Measurements from ENCODE around the gene OXCT2.
"Not testable (repeated sequence)": the region's sequence is repeated elsewhere in the genome, so short reads cannot be mapped to it uniquely, and the experiment has no call there.

The OXCT2 gene

DNA sequence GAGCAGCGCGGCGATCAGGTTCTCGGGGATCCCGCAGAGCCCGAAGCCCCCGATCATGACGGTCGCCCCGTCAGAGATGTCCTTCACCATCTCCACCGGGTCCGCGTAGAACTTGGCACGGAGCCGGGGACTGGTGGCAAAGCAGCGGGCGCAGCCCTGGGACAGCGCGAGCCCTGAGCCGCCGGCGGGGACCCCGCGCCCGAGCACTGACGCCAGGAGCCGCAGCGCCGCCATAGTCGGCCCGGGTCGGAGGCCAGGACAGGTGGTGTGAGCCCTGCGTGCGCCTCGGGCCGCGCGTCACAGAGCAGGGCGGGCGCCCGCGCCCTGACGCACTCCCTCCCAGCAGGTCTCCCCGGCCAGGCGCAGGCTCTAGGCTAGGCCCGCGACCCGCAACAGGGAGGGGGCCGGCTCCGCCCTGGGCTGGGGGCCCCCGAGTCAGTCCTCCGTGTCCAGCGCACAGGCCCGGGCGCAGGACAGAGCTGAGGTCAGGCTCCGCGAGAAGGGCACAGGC is at the start of gene OXCT2:
Gene OXCT2, minus strand, starts transcription at position 327 of the 511 bp plus-strand sequence. Its CDS starts 93 bp downstream, at position 234.
- H3K9me3 ChIP-seq (ENCODE audit: low read depth, low read length); H3K9ac ChIP-seq (ENCODE audit: insufficient read length); H3K4me3 ChIP-seq; DNase-seq (ENCODE audit: low read depth, low spot score); H3K27ac ChIP-seq; H3K36me3 ChIP-seq (ENCODE audit: insufficient read depth, low read length): not testable (repeated sequence)

DNA sequence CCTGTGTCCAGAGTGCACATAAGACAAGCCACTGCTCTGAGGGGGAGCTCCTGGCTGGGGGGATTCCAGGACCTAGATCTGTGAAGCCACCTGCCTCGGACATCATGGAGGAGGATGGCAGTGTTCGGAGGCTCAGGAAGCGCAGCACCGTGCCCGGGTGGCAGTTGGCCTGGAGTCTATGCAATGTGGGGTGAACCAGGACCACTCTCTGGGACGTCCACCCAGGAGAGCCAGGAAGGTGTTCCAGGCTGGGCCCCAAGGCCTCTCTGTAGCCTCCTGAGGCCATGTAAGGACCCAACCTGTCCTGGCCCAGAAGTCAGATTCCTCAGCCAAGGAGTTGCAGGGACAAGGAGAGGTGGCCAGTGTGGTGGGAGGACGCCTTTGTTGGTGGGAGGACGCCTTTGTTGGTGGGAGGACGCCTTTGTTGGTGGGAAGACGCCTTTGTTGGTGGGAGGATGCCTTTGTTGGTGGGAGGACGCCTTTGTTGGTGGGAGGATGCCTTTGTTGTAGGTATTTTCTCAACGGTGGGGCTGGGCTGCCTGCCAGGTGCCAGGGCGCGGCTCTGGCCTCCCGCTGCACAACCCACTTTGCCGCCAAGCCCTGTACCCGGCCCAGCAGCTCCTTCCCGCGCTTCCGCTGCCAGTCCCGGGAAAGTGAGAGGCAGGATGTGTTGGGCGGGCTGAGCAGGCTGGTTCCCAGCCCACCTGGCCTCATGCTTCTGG is 48.1 kb upstream of the OXCT2 start:
- no peak for DNase-seq (ENCODE audit: low read depth, low spot score)
- Histone ChIP-seq H3K9ac (ENCODE audit: insufficient read length) (no peak overlapping the region), H3K36me3 (ENCODE audit: insufficient read depth, low read length) (no peaks in the 10 kb centered on the region), H3K27ac (no peak overlapping the region), H3K4me3 (no peak overlapping the region), H3K9me3 (ENCODE audit: low read depth, low read length) (no peaks in the 10 kb centered on the region)
- TF ChIP-seq POLR2AphosphoS5 (IDR thresholded peaks at IDR 0.05; ENCODE audit: borderline replicate concordance, low read depth, low read length) (no peak), FOXP2 (optimal IDR thresholded peaks at IDR 0.05; ENCODE audit: control extremely low read depth, extremely low read length, insufficient read depth) (no peak), EZH2 (IDR thresholded peaks at IDR 0.05) (no peak)

DNA sequence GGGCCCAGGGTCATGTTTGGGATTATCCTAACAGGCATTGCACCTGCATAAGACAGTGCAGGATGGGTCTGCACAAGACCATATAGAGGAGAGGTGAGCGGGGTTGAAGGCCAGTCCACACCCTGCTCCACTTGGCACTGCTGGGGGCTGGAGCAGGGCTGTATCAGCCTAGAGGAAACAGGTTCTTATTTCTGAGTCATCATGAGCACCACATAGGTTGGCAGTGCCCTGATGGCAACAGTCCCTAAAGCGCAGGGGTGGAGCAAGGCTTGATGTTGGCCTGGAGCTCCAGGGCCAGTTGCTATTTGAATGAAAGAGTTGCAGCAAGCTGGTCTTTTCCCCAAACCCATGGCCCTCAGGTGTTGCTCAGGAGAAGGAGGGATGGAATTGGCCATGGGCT is 47.3 kb upstream of the OXCT2 start:
- no peaks in the 10 kb centered on the region for H3K36me3 ChIP-seq (ENCODE audit: insufficient read depth, low read length)
- no peak overlapping the region for H3K9ac ChIP-seq (ENCODE audit: insufficient read length)
- no peak overlapping the region for H3K27ac ChIP-seq
- TF ChIP-seq FOXP2 (optimal IDR thresholded peaks at IDR 0.05; ENCODE audit: control extremely low read depth, extremely low read length, insufficient read depth) (no peak), EZH2 (IDR thresholded peaks at IDR 0.05) (no peak), POLR2AphosphoS5 (IDR thresholded peaks at IDR 0.05; ENCODE audit: borderline replicate concordance, low read depth, low read length) (no peak)
- no peak for DNase-seq (ENCODE audit: low read depth, low spot score)
- no peak overlapping the region for H3K4me3 ChIP-seq
- H3K9me3 ChIP-seq (ENCODE audit: low read depth, low read length): no peaks in the 10 kb centered on the region

DNA sequence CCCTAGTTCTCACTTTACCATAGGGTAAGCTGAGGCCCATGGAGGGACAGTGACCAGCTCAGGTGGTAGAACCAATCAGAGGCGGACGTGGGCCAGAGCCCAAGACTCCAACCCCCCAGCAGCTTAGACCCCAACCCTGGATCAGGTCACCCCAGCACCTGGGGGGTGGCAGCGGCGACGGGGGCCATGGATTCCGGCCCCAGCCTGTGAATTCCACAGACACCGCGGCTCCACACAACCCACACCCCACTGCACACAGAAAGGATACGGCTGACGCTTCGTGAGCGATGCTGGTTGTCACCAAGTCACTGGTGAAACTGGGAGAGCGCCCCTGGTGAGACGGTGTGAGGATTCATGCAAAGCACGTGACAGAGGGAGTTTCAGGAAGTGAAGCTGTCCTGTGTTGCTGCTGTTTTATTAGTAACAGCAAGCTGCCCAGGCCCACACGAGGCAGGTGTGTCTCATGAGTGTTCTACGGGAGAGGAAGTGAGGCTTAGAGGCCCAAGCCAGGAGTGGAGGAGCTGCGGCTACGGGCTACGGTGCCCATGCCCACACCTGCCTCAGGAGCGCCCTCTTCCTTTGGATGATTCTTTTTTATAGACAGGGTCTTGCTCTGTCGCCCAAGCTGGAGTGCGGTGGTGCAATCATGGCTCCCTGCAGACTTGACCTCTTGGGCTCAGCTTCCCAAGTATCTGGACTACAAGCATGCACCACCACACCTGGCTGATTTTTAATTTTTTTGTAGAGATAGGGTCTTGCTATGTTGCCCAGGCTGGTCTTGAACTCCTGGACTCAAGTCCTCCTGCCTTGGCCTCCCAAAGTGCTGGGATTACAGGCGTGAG is 46.2 kb upstream of the OXCT2 start:
- H3K36me3 ChIP-seq (ENCODE audit: insufficient read depth, low read length); H3K27ac ChIP-seq; H3K4me3 ChIP-seq; H3K9me3 ChIP-seq (ENCODE audit: low read depth, low read length); H3K9ac ChIP-seq (ENCODE audit: insufficient read length); DNase-seq (ENCODE audit: low read depth, low spot score): not testable (repeated sequence)

DNA sequence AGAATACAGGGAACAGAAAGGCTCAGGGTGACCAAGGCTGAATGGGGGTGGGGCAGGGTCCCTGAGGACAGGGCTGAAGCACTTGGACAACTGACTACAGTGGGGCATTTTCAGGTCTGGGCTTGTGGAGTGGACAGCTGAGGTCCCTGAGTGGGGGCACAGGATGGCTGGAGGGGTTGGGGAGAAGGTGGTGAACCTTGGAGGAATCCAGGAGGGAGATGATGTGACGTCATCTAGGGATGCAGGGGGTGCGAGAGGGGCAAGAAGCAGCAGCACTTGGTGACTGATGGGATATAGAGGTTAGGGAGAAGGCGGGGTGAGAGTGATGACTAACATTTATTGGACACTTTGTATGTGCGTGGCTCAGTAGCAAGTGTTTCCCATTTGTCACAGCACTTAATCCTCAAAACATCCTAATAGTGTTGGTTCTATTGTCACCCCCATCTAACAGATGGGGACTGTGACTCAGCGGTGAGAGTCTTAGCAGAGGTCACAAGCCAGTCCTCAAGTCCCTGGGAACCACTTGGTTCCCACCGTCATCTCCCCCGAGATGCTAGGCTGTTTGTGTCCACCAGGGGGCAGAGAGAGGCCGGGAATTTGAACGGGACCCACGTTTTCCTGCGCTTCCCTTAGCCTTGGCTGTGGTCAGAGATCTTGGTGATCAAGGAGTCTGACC is 45.4 kb upstream of the OXCT2 start:
- Histone ChIP-seq H3K4me3 (no peak overlapping the region), H3K9ac (ENCODE audit: insufficient read length) (no peak overlapping the region), H3K9me3 (ENCODE audit: low read depth, low read length) (no peaks in the 10 kb centered on the region), H3K27ac (no peak overlapping the region), H3K36me3 (ENCODE audit: insufficient read depth, low read length) (no peaks in the 10 kb centered on the region)
- TF ChIP-seq POLR2AphosphoS5 (IDR thresholded peaks at IDR 0.05; ENCODE audit: borderline replicate concordance, low read depth, low read length) (no peak), EZH2 (IDR thresholded peaks at IDR 0.05) (no peak), FOXP2 (optimal IDR thresholded peaks at IDR 0.05; ENCODE audit: control extremely low read depth, extremely low read length, insufficient read depth) (no peak)
- no peak for DNase-seq (ENCODE audit: low read depth, low spot score)

DNA sequence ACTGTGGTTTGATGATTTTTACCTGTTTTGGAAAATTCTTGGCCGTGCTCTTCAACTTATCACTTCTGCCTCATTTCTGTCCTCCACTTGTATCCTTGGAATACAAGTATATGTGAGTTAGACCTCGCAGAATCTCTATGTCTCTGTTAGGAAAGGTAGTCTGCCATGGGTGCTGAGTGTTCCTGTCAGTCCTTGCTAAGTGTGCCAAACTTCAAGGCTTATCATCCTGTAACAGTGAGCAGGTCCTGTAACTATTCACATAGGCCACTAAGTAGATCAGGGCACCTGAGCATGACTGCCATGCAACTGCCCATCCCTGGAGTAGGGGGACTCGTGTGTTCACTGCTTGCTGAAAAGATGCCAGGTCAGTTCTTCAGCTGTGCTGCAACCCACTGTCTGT is 41.8 kb upstream of the OXCT2 start:
- H3K36me3 ChIP-seq (ENCODE audit: insufficient read depth, low read length): no peaks in the 10 kb centered on the region
- H3K9ac ChIP-seq (ENCODE audit: insufficient read length): no peak overlapping the region
- DNase-seq (ENCODE audit: low read depth, low spot score): no peak
- TF ChIP-seq FOXP2 (optimal IDR thresholded peaks at IDR 0.05; ENCODE audit: control extremely low read depth, extremely low read length, insufficient read depth) (no peak), EZH2 (IDR thresholded peaks at IDR 0.05) (no peak), POLR2AphosphoS5 (IDR thresholded peaks at IDR 0.05; ENCODE audit: borderline replicate concordance, low read depth, low read length) (no peak)
- H3K9me3 ChIP-seq (ENCODE audit: low read depth, low read length): no peaks in the 10 kb centered on the region
- no peak overlapping the region for H3K27ac ChIP-seq
- H3K4me3 ChIP-seq: no peak overlapping the region

DNA sequence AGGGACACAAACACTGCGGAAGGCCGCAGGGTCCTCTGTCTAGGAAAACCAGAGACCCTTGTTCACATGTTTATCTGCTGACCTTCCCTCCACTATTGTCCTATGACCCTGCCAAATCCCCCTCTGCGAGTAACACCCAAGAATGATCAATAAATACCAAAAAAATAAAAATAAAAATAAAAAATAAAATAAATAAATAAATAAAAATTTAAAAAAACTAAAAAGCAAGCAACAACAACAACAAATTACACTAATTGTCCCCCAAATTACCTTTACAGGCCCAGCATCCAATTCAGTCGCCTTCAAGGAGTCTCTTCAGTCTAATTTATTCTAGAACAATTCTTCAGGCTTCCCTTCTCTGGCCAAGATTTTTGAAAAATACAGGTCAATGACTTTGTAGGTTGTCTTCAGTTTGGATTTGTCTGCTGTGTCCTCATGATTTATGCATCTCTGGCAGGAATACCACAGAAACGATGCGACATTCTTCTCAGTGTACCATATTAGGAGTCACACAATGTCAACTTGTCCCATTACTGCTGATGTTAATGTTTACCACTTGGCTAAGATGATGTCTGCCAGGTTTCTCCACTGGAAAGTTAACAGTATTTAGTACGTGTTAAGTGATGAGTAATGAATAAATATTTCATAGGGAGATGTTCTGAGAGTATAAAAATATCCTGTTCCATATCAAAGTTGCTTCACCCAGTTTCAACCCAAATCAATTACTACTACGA is 37.8 kb upstream of the OXCT2 start:
- Histone ChIP-seq H3K36me3 (ENCODE audit: insufficient read depth, low read length) (no peaks in the 10 kb centered on the region), H3K9me3 (ENCODE audit: low read depth, low read length) (no peaks in the 10 kb centered on the region), H3K27ac (no peak overlapping the region), H3K9ac (ENCODE audit: insufficient read length) (no peak overlapping the region), H3K4me3 (no peak overlapping the region)
- no peak for DNase-seq (ENCODE audit: low read depth, low spot score)
- no peak for TF ChIP-seq EZH2 (IDR thresholded peaks at IDR 0.05)

DNA sequence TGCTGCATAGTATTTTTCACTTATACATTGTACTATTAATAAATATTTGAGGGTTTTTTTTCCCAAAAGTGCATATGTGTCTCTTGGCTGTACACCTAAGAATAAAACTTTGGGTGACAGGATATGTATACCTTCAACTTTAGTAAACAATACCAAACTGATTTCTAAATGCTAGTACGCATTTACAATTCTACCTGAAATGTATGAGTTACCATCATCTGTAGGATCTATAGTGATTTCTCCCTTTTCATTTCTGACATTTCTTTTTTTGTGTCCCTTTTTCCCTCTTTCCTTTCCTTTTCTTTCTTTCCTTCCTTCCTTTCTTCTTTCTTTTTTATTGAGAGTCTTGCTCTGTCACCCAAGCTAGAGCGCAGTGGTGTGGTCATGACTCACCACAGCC is 34.2 kb upstream of the OXCT2 start:
- TF ChIP-seq POLR2AphosphoS5 (IDR thresholded peaks at IDR 0.05; ENCODE audit: borderline replicate concordance, low read depth, low read length) (no peak), FOXP2 (optimal IDR thresholded peaks at IDR 0.05; ENCODE audit: control extremely low read depth, extremely low read length, insufficient read depth) (no peak), EZH2 (IDR thresholded peaks at IDR 0.05) (no peak)
- H3K9ac ChIP-seq (ENCODE audit: insufficient read length): no peak overlapping the region
- H3K27ac ChIP-seq: no peak overlapping the region
- H3K36me3 ChIP-seq (ENCODE audit: insufficient read depth, low read length): no peaks in the 10 kb centered on the region
- no peaks in the 10 kb centered on the region for H3K9me3 ChIP-seq (ENCODE audit: low read depth, low read length)
- DNase-seq (ENCODE audit: low read depth, low spot score): no peak
- no peak overlapping the region for H3K4me3 ChIP-seq
